T-helper 22 cell (primary cell): Measurements from ENCODE around the gene ADO.

Experiments
- DNase-seq: peaks from one replicate; pipeline ENCODE4 v3.0.0-alpha.2; 2020; ENCODE audit warnings: low read depth

Gene ADO

GRCh38 chr10:62818426-62819011 is 14.0 kb downstream of the ADO start:
- DNase-seq, result no peak

GRCh38 chr10:62819141-62819920 is 14.8 kb downstream of the ADO start:
- no peak for DNase-seq

GRCh38 chr10:62820586-62820985 is 16.1 kb downstream of the ADO start:
- DNase-seq, result no peak

GRCh38 chr10:62826273-62826672 is 21.8 kb downstream of the ADO start:
- DNase-seq, result no peak

GRCh38 chr10:62829622-62830021 is 25.1 kb downstream of the ADO start:
- no peak for DNase-seq

- DNase-seq, result no peak
These were observed 26.2 kb downstream of the ADO start for GRCh38 chr10:62830679-62831078.

- no peak for DNase-seq
These were observed 26.8 kb downstream of the ADO start for GRCh38 chr10:62831346-62831745.

- DNase-seq, result no peak
These were observed 35.1 kb downstream of the ADO start for GRCh38 chr10:62839590-62839989.

- no peak for DNase-seq
These were observed 38.5 kb downstream of the ADO start for GRCh38 chr10:62842983-62843382.

- no peak for DNase-seq
These were observed 39.1 kb downstream of the ADO start for GRCh38 chr10:62843600-62843999.

GRCh38 chr10:62844280-62845011 is 39.9 kb downstream of the ADO start:
- DNase-seq, result no peak

GRCh38 chr10:62847433-62847832 is 42.9 kb downstream of the ADO start:
- DNase-seq, result no peak

- DNase-seq, result no peak
These were observed 46.1 kb downstream of the ADO start for GRCh38 chr10:62850646-62851045.

GRCh38 chr10:62851442-62851841 is 46.9 kb downstream of the ADO start:
- DNase-seq, result no peak

GRCh38 chr10:62852961-62853702 is 48.6 kb downstream of the ADO start:
- no peak for DNase-seq

- DNase-seq, result no peak
These were observed 49.2 kb downstream of the ADO start for GRCh38 chr10:62853710-62854109.

GRCh38 chr10:62856021-62856420 is 51.5 kb downstream of the ADO start:
- no peak for DNase-seq
